WTC11 (cell line): Measurements from ENCODE around the gene STK40. TPM values are rescaled to one million over a fixed set of nuclear protein-coding genes. Genes with fewer than 3 reads are reported as not detected.

Experiments used
- ATAC-seq: fragments of 200-7000 bp; cut with Tn5 transposase; 2 replicates; pipeline ENCODE4 v1.10.0; 2021; ENCODE audit warnings: mild to moderate bottlenecking, moderate library complexity
- CTCF ChIA-PET: fragments of 300-600 bp; sonication (Branson Sonifier 250); formaldehyde crosslinking; loops from one replicate; lab custom pipeline; 2021; ENCODE audit warnings: antibody characterized with exemption; lab: Charles Lee
- POLR2A ChIA-PET: fragments of 350-600 bp; sonication (Branson Sonifier 250); formaldehyde crosslinking; loops from one replicate; lab custom pipeline; 2021; ENCODE audit warnings: antibody characterized with exemption; lab: Charles Lee
- DNase-seq: peaks from one replicate; pipeline ENCODE4 v3.0.0; 2021; ENCODE audit warnings: low spot score
- H3K27ac Mint-ChIP-seq: 2 replicates; pipeline ENCODE4 v1.8.0; 2021; ENCODE audit warnings: mixed read lengths
- H3K27me3 Mint-ChIP-seq: 2 replicates; pipeline ENCODE4 v1.8.0; 2021; ENCODE audit warnings: low read depth, mild to moderate bottlenecking, moderate library complexity, mixed read lengths
- H3K36me3 Mint-ChIP-seq: 2 replicates; pipeline ENCODE4 v1.8.0; 2021; ENCODE audit warnings: mixed read lengths
- H3K4me1 Mint-ChIP-seq: 2 replicates; pipeline ENCODE4 v1.8.0; 2022; ENCODE audit warnings: mixed read lengths
- H3K4me3 Mint-ChIP-seq: 2 replicates; pipeline ENCODE4 v1.8.0; 2021; ENCODE audit warnings: mild to moderate bottlenecking, moderate library complexity, mixed read lengths
- H3K9me3 Mint-ChIP-seq: 2 replicates; pipeline ENCODE4 v1.8.0; 2021; ENCODE audit warnings: mixed read lengths
- ARID4B ChIP-seq: sonication (generic); formaldehyde crosslinking; IDR thresholded peaks from 2 replicates; pipeline ENCODE4 v1.8.0; 2023; ENCODE audit warnings: missing genetic modification reagents, mild to moderate bottlenecking, borderline replicate concordance
- ATF2 ChIP-seq: sonication (generic); formaldehyde crosslinking; IDR thresholded peaks from 2 replicates; pipeline ENCODE4 v1.8.1; 2022; ENCODE audit warnings: low read depth, missing genetic modification reagents, borderline replicate concordance
- ATF3 ChIP-seq: sonication (generic); formaldehyde crosslinking; conservative IDR thresholded peaks from 2 replicates; pipeline ENCODE4 v1.8.1; 2022; ENCODE audit warnings: mild to moderate bottlenecking, missing genetic modification reagents
- CTCF ChIP-seq: fragments of 200-600 bp; IDR thresholded peaks from 2 replicates; pipeline ENCODE4 v1.8.0; 2022; ENCODE audit warnings: antibody characterized with exemption
- E2F1 ChIP-seq: sonication (generic); formaldehyde crosslinking; IDR thresholded peaks from 2 replicates; pipeline ENCODE4 v1.8.0; 2022; ENCODE audit warnings: mild to moderate bottlenecking, missing genetic modification reagents
- E2F5 ChIP-seq: sonication (generic); formaldehyde crosslinking; IDR thresholded peaks from 2 replicates; pipeline ENCODE4 v1.8.1; 2022; ENCODE audit warnings: mild to moderate bottlenecking, moderate library complexity, missing genetic modification reagents
- ELF4 ChIP-seq: sonication (generic); formaldehyde crosslinking; IDR thresholded peaks from 2 replicates; pipeline ENCODE4 v1.8.1; 2022; ENCODE audit warnings: low read depth, mild to moderate bottlenecking, moderate library complexity, missing genetic modification reagents
- ETV6 ChIP-seq: sonication (generic); formaldehyde crosslinking; IDR thresholded peaks from 2 replicates; pipeline ENCODE4 v1.8.1; 2022; ENCODE audit warnings: mild to moderate bottlenecking, missing genetic modification reagents
- GTF2I ChIP-seq: fragments of 250-450 bp; sonication (Bioruptor Pico); conservative IDR thresholded peaks from 2 replicates; pipeline ENCODE4 v1.4.0; 2021; ENCODE audit warnings: mild to moderate bottlenecking
- JUN ChIP-seq: sonication (generic); formaldehyde crosslinking; IDR thresholded peaks from 2 replicates; pipeline ENCODE4 v1.8.0; 2023; ENCODE audit warnings: mild to moderate bottlenecking, missing genetic modification reagents
- MAX ChIP-seq: sonication (generic); formaldehyde crosslinking; IDR thresholded peaks from 2 replicates; pipeline ENCODE4 v1.8.0; 2022; ENCODE audit warnings: mild to moderate bottlenecking, missing genetic modification reagents
- RELA ChIP-seq: sonication (generic); formaldehyde crosslinking; IDR thresholded peaks from 2 replicates; pipeline ENCODE4 v1.8.1; 2022; ENCODE audit warnings: missing genetic modification reagents, mild to moderate bottlenecking, borderline replicate concordance
- RORB ChIP-seq: fragments of 250-450 bp; sonication (Bioruptor Pico); IDR thresholded peaks from 2 replicates; pipeline ENCODE4 v1.9.0; 2021; ENCODE audit warnings: mild to moderate bottlenecking
- USF2 ChIP-seq: sonication (generic); formaldehyde crosslinking; IDR thresholded peaks from 2 replicates; pipeline ENCODE4 v1.8.1; 2023; ENCODE audit warnings: mild to moderate bottlenecking, missing genetic modification reagents, moderate library complexity
- ZNF138 ChIP-seq: sonication (generic); formaldehyde crosslinking; conservative IDR thresholded peaks from 2 replicates; pipeline ENCODE4 v1.8.1; 2022; ENCODE audit warnings: mild to moderate bottlenecking, moderate library complexity, missing genetic modification reagents
- total RNA-seq: library from RNA; stranded (reverse); gene quantifications from 3 replicates; pipeline ENCODE4 v1.2.3, GENCODE V29; 2021

STK40 gene
- total RNA-seq, 1 experiment from 2014 or later: 24.7 TPM

GRCh38 chr1:36329817-36330216 is 55.9 kb downstream of the STK40 start:
- no peak for TF ChIP-seq MAX
- no peak for TF ChIP-seq JUN
- no peak for TF ChIP-seq E2F1
- ATAC-seq (no peak), DNase-seq (no peak)
- no peaks in the 10 kb centered on the region for H3K36me3 Mint-ChIP-seq
- no peaks in the 10 kb centered on the region for H3K9me3 Mint-ChIP-seq
- H3K27me3 Mint-ChIP-seq: peaks cover 13% of the 10 kb centered on the region
- H3K27ac Mint-ChIP-seq: no peak overlapping the region
- H3K4me3 Mint-ChIP-seq: no peak overlapping the region
- ChIA-PET CTCF (interaction anchor here (1.1 kb wide), 1 partner anchor 39 kb away, joined by 4 read pairs; no protein-coding TSS in a partner anchor), POLR2A (no interaction called here)
- H3K4me1 Mint-ChIP-seq: peaks cover 7% of the 10 kb centered on the region; the same call in 1 of the 2 replicates

- TF ChIP-seq MAX: no peak
- no peak for TF ChIP-seq ATF3 (CRISPR knock-in tag)
- no peak for TF ChIP-seq ATF2 (CRISPR knock-in tag)
- no peak for TF ChIP-seq ARID4B (CRISPR knock-in tag)
- TF ChIP-seq CTCF: no peak
- TF ChIP-seq, all 79 proteins: peak for 0
- H3K4me1 Mint-ChIP-seq: peaks cover 17% of the 10 kb centered on the region
- CTCF ChIA-PET: interaction anchor here (1.1 kb wide), 2 partner anchors 14 to 41 kb away, joined by 4 to 5 read pairs; no protein-coding TSS in a partner anchor
- peaks cover 18% of the 10 kb centered on the region for H3K27me3 Mint-ChIP-seq
- POLR2A ChIA-PET: no interaction called here
- H3K9me3 Mint-ChIP-seq: no peaks in the 10 kb centered on the region
- DNase-seq: no peak
- H3K27ac Mint-ChIP-seq: no peak overlapping the region
- no peaks in the 10 kb centered on the region for H3K36me3 Mint-ChIP-seq
- no peak for ATAC-seq
- no peak overlapping the region for H3K4me3 Mint-ChIP-seq
These were observed 57.0 kb downstream of the STK40 start for GRCh38 chr1:36328713-36329112.

- H3K36me3 Mint-ChIP-seq: no peaks in the 10 kb centered on the region
- ChIA-PET POLR2A (no interaction called here), CTCF (interaction anchor here (1.0 kb wide), 1 partner anchor 14 kb away, joined by 4 read pairs; no protein-coding TSS in a partner anchor)
- DNase-seq (no peak), ATAC-seq (no peak)
- 0 out of 2 replicates have a peak overlapping the region, but pooled peaks have one; percentile 64 for H3K27ac Mint-ChIP-seq
- no peak overlapping the region for H3K4me3 Mint-ChIP-seq
- H3K4me1 Mint-ChIP-seq: peaks cover 17% of the 10 kb centered on the region
- H3K27me3 Mint-ChIP-seq: peaks cover 18% of the 10 kb centered on the region
- no peaks in the 10 kb centered on the region for H3K9me3 Mint-ChIP-seq
- TF ChIP-seq JUN (no peak), CTCF (no peak), USF2 (CRISPR knock-in tag) (no peak), E2F5 (CRISPR knock-in tag) (no peak), ELF4 (CRISPR knock-in tag) (no peak), ETV6 (no peak), ZNF138 (CRISPR knock-in tag) (no peak), RELA (CRISPR knock-in tag) (no peak), RORB (no peak), GTF2I (no peak)
These were observed 57.6 kb downstream of the STK40 start for GRCh38 chr1:36328088-36328480.
